Fibroblast of lung (primary cell): Measurements from ENCODE around the gene TBX4. TPM values are rescaled to one million over a fixed set of nuclear protein-coding genes. Genes with fewer than 3 reads are reported as not detected.

ENCODE experiments used
- DNase-seq, 2 donors: peaks; one replicate each; pipeline versions ENCODE4 v3.0.0 to v3.0.0-alpha.2; 2010; ENCODE audit warnings: low read depth in 2 of 2
- H2AFZ ChIP-seq: 2 replicates; pipeline ENCODE4 v1.5.1; 2012; ENCODE audit warnings: low read length, control low read depth, inconsistent platforms
- H3K27ac ChIP-seq: 2 replicates; pipeline ENCODE4 v1.5.1; 2011; ENCODE audit warnings: low read length, control low read depth; ENCODE audit not compliant: insufficient read depth
- H3K27me3 ChIP-seq: 2 replicates; pipeline ENCODE4 v1.5.1; 2011; ENCODE audit warnings: mild to moderate bottlenecking, low read length; ENCODE audit not compliant: control insufficient read depth, insufficient read depth
- H3K36me3 ChIP-seq: 2 replicates; pipeline ENCODE4 v1.5.1; 2011; ENCODE audit warnings: low read length; ENCODE audit not compliant: control insufficient read depth, insufficient read depth
- H3K4me1 ChIP-seq: 2 replicates; pipeline ENCODE4 v1.5.1; 2011; ENCODE audit warnings: low read length; ENCODE audit not compliant: control insufficient read depth, insufficient read depth; ENCODE audit errors: extremely low read depth
- H3K4me2 ChIP-seq: 2 replicates; pipeline ENCODE4 v1.5.1; 2011; ENCODE audit warnings: low read length, control low read depth; ENCODE audit not compliant: insufficient read depth; ENCODE audit errors: extremely low read depth
- H3K4me3 ChIP-seq, 4 experiments: fragments of 200-600 bp in 1 of 4; sonication (generic) in 1 of 4; replicated peaks in 1 of 4; 2 replicates each; pipeline ENCODE4 v1.5.1; 2011 to 2016; ENCODE audit warnings: low read length in 4 of 4, low read depth in 3 of 4, mild to moderate bottlenecking in 3 of 4, control low read depth in 2 of 4, inconsistent platforms in 1 of 4, mixed read lengths in 1 of 4; ENCODE audit not compliant: insufficient read depth in 1 of 4; ENCODE audit errors: control extremely low read depth in 1 of 4
- H3K79me2 ChIP-seq: 2 replicates; pipeline ENCODE4 v1.5.1; 2012; ENCODE audit warnings: mild to moderate bottlenecking, low read length, inconsistent platforms; ENCODE audit not compliant: control insufficient read depth, insufficient read depth
- H3K9ac ChIP-seq: 2 replicates; pipeline ENCODE4 v1.5.1; 2011; ENCODE audit warnings: mild to moderate bottlenecking, low read length, control low read depth; ENCODE audit not compliant: insufficient read depth
- H3K9me3 ChIP-seq: 2 replicates; pipeline ENCODE4 v1.5.1; 2012; ENCODE audit warnings: low read depth, low read length; ENCODE audit not compliant: control insufficient read depth, insufficient read depth
- H4K20me1 ChIP-seq: 2 replicates; pipeline ENCODE4 v1.5.1; 2011; ENCODE audit warnings: low read length; ENCODE audit not compliant: control insufficient read depth, insufficient read depth; ENCODE audit errors: extremely low read depth
- CTCF ChIP-seq, 2 donors: IDR thresholded peaks in 1 of 2; conservative IDR thresholded peaks in 1 of 2; 1 replicate in 1 of 2; 2 replicates in 1 of 2; pipeline ENCODE4 v1.5.1; 2011 to 2012; ENCODE audit warnings: low read length in 2 of 2, control low read depth in 1 of 2, inconsistent platforms in 1 of 2, low read depth in 1 of 2, mild to moderate bottlenecking in 1 of 2
- EZH2 ChIP-seq: IDR thresholded peaks from 2 replicates; pipeline ENCODE4 v1.5.1; 2012; ENCODE audit warnings: low read length, control low read depth, mild to moderate bottlenecking; ENCODE audit errors: missing control alignments
- polyA plus RNA-seq, 2 donors: library from polyadenylated mRNA; depleted of rRNA in 1 of 2; stranded (reverse) in 1 of 2; unstranded in 1 of 2; fragments of >200 nt; gene quantifications; 2 replicates each; pipeline ENCODE4 v1.2.1, GENCODE V29; 2011 to 2012; ENCODE audit warnings: missing spikeins in 1 of 2
- total RNA-seq: library from RNA; depleted of rRNA; stranded (reverse); fragments of >200 nt; gene quantifications from 2 replicates; pipeline ENCODE4 v1.2.1, GENCODE V29; 2014

Gene TBX4
- total and polyA plus RNA-seq, 2 donors (not counting 1 experiment from before 2014, with no cell fraction given), result 44.1 to 93.9 TPM

GRCh38 chr17:61469949-61470348 lies 17.7 kb downstream of the TBX4 start:
- Histone ChIP-seq H3K9ac (no peak overlapping the region), H2AFZ (no peak overlapping the region), H3K36me3 (peaks cover 32% of the 10 kb centered on the region), H3K4me3 (no peak overlapping the region), H3K27me3 (no peaks in the 10 kb centered on the region), H3K4me1 (peaks cover 54% of the 10 kb centered on the region), H3K9me3 (no peaks in the 10 kb centered on the region), H3K79me2 (peaks cover 77% of the 10 kb centered on the region), H3K4me2 (no peak overlapping the region), H4K20me1 (no peaks in the 10 kb centered on the region), H3K27ac (no peak overlapping the region)
- TF ChIP-seq EZH2 (no peak), CTCF (conservative IDR thresholded peaks at IDR 0.05 in 1 of 2, IDR thresholded peaks at IDR 0.05 in 1 of 2; ENCODE audit: low read depth in 1 of 2, low read length in 2 of 2) (no peak)
- DNase-seq, result no peak

GRCh38 chr17:61470530-61471136 lies 18.4 kb downstream of the TBX4 start:
- Histone ChIP-seq H3K27me3 (no peaks in the 10 kb centered on the region), H3K9me3 (no peaks in the 10 kb centered on the region), H3K4me2 (no peak overlapping the region), H3K9ac (no peak overlapping the region), H3K4me1 (peaks cover 54% of the 10 kb centered on the region), H4K20me1 (no peaks in the 10 kb centered on the region), H3K36me3 (peaks cover 35% of the 10 kb centered on the region), H3K79me2 (peaks cover 77% of the 10 kb centered on the region), H3K27ac (peak overlapping the region; percentile 0), H2AFZ (no peak overlapping the region), H3K4me3 (no peak overlapping the region)
- no peak for TF ChIP-seq CTCF (conservative IDR thresholded peaks at IDR 0.05 in 1 of 2, IDR thresholded peaks at IDR 0.05 in 1 of 2; ENCODE audit: low read depth in 1 of 2, low read length in 2 of 2)
- TF ChIP-seq EZH2, result no peak
- no peak for DNase-seq

- peak; percentile 40 to 80 for DNase-seq
- peak overlapping the region; percentile 75 for H3K27ac ChIP-seq
Measured at GRCh38 chr17:61474235-61474927, 22.2 kb downstream of the TBX4 start.

More at GRCh38 chr17:61474235-61474927, 22.2 kb downstream of the TBX4 start:
- no peak for TF ChIP-seq EZH2
- TF ChIP-seq CTCF (conservative IDR thresholded peaks at IDR 0.05 in 1 of 2, IDR thresholded peaks at IDR 0.05 in 1 of 2; ENCODE audit: low read depth in 1 of 2, low read length in 2 of 2), result no peak
- Histone ChIP-seq H3K36me3 (peaks cover 45% of the 10 kb centered on the region), H3K4me1 (peaks cover 51% of the 10 kb centered on the region), H3K4me2 (peak overlapping the region; percentile 71), H3K4me3 (no peak overlapping the region), H2AFZ (no peak overlapping the region), H3K9me3 (no peaks in the 10 kb centered on the region), H3K9ac (peak overlapping the region; percentile 24), H4K20me1 (no peaks in the 10 kb centered on the region), H3K27me3 (no peaks in the 10 kb centered on the region), H3K79me2 (peaks cover 65% of the 10 kb centered on the region)
